Urinary bladder (tissue), 4 donors: Measurements from ENCODE around the gene MARCHF10. TPM values are rescaled to one million over a fixed set of nuclear protein-coding genes. Genes with fewer than 3 reads are reported as not detected.

Source experiments
- DNase-seq: peaks from one replicate; pipeline ENCODE4 v3.0.0-alpha.2; 2015; ENCODE audit errors: extremely low spot score
- H3K27ac ChIP-seq: one replicate; pipeline ENCODE4 v1.5.1; 2013; ENCODE audit warnings: low read depth, mild to moderate bottlenecking, moderate library complexity
- H3K36me3 ChIP-seq: one replicate; pipeline ENCODE4 v1.6.1; 2013; ENCODE audit warnings: mild to moderate bottlenecking, moderate library complexity; ENCODE audit not compliant: insufficient read depth
- H3K4me1 ChIP-seq: one replicate; pipeline ENCODE4 v1.6.1; 2013; ENCODE audit warnings: mild to moderate bottlenecking, moderate library complexity; ENCODE audit not compliant: insufficient read depth
- H3K4me3 ChIP-seq: one replicate; pipeline ENCODE4 v1.5.1; 2013; ENCODE audit warnings: low read depth, low read length
- WGBS: extraction: QIAGEN DNeasy Blood & Tissue Kit; methylation state at CpG from one replicate; pipeline ENCODE4 v1.1.7; 2013; 5-methylcytosine and 5-hydroxymethylcytosine counted together
- polyA plus RNA-seq: library from polyadenylated mRNA; stranded (reverse); fragments of 200-250 nt; gene quantifications from one replicate; pipeline ENCODE4 v1.2.3, GENCODE V29; 2013
- total RNA-seq: library from RNA; depleted of rRNA; stranded (reverse); fragments of >200 nt; gene quantifications from one replicate; pipeline ENCODE4 v1.2.3, GENCODE V29; 2014
- donor health status: healthy with polysubstance abuse.
- donor health status: healthy.

Gene MARCHF10
- total and polyA plus RNA-seq, 2 donors = 0.08 to 0.42 TPM

DNA sequence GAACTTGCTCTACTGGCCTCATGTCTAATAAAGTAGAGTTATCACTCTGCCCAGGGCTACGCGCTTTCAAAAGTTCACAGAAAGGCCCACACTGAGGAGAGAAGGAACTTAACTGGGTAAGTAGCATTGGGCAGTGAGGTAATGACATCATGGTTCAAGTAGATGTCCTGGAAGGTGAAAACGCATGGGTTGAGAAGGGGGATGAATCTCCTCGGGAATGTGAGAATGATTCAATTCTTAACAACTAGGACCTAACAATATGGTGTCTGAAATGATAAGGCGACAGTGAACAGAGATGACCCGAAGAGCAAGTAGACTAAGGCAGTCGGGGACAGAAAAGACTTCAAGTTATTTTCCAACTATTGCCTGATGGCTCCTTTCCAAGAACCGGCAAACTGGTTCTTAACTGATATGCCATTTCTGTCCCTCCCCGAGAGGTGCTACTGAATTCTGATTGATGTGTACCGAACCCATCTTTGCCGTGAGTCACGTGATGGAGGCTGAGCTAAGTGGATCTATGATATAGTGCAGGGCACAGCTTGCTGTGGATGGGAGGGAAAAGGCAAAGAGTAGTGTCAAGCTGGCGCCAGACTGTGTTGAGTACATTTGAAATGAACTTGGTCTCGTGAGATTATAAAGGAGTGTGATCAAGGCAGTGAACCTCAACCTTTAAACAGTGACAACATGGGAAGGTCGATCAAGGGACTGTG lies 44.1 kb downstream of the MARCHF10 start:
- no peak overlapping the region for H3K27ac ChIP-seq

DNA sequence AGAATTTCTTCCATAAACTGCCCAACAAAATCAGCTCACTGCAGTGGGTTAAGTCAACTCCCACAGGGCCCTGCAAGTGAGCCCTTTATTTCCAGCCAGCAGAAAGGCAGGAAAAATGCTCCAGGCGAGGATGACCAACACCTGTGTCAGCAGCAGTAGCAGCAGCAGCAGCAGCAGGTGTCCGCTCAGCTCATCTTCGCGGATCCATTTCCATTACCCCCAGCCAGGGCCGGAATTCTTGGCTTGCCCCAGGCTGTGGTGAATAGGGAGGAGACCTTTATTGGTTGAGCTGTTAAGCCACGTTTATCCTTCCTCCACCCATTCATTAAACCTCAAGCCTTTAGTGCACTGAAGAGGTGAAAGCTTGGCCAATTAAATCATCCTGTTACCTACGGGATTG lies 46.2 kb downstream of the MARCHF10 start:
- 73% methylated on average over 7 of the region's 7 CpGs for WGBS
- no peaks in the 10 kb centered on the region for H3K36me3 ChIP-seq
- no peak overlapping the region for H3K27ac ChIP-seq
- no peak for DNase-seq
- no peak overlapping the region for H3K4me3 ChIP-seq
- H3K4me1 ChIP-seq = no peaks in the 10 kb centered on the region

More for the DNA sequence above, 44.1 kb downstream of the MARCHF10 start:
- H3K36me3 ChIP-seq = no peaks in the 10 kb centered on the region
- WGBS = 91% methylated on average over 15 of the region's 15 CpGs
- no peaks in the 10 kb centered on the region for H3K4me1 ChIP-seq
- H3K4me3 ChIP-seq = no peak overlapping the region
- no peak for DNase-seq

DNA sequence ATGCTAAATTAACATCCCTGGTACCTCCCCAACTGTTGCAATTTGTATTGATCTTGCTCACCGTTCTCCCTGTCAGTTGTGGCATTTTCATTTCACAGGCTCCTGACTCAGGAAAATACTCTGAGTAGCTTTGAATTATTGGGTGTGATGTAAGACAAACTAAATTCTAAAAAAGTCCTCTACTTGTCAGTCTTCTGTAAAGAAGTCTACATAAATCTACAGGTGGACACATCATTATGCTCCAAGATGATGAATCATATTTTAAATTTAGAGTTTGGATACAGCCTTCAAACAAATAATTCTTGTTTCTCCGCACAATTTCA lies 47.2 kb downstream of the MARCHF10 start:
- no peak for DNase-seq
- H3K4me3 ChIP-seq = no peak overlapping the region
- WGBS = 66% methylated on average over 2 of the region's 2 CpGs
- no peak overlapping the region for H3K27ac ChIP-seq
- H3K36me3 ChIP-seq = no peaks in the 10 kb centered on the region
- H3K4me1 ChIP-seq = no peaks in the 10 kb centered on the region

DNA sequence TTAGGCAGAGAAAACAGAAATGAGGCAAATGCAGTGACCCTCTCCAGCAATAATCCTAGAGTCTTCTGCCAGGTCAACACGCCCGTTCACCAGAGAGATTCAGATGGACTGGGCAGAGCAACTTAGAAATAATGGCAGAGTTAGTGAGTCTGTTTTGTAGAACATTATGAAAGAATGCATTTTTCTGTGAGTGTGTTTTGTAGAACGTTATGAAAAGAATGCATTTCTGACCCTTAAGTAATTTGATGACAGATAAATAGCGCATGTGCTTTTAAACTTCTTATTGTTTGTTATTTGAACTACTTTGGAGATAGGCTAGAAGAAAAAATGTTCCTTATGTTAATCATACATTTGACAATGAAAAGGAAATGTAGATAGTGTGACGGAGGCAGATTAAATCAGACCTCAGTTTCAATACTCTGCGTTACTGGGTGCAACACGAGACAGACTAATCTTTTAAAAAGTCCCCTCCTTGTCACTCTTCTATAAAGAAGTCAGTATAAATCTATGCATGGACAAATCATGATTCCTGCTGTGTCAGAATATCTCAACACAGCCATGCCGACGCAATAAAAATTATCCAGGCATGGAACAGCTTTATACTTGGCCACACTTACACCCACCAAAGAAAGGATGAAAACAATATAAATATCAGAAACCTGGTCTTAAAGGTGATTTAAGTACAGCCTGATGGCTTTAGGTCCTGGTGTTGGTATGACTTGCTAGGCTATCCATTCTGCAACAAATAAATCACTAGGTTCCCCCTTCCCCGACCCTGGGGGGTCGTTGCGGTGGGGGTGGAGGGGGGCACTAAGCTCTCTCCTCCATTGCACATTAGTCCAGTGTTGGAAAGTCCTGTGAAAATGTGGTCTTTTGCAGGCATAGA lies 47.8 kb downstream of the MARCHF10 start:
- no peak overlapping the region for H3K27ac ChIP-seq
- H3K4me3 ChIP-seq = no peak overlapping the region
- DNase-seq = no peak
- H3K36me3 ChIP-seq = no peaks in the 10 kb centered on the region
- 32% methylated on average over 12 of the region's 12 CpGs for WGBS
- no peaks in the 10 kb centered on the region for H3K4me1 ChIP-seq

DNA sequence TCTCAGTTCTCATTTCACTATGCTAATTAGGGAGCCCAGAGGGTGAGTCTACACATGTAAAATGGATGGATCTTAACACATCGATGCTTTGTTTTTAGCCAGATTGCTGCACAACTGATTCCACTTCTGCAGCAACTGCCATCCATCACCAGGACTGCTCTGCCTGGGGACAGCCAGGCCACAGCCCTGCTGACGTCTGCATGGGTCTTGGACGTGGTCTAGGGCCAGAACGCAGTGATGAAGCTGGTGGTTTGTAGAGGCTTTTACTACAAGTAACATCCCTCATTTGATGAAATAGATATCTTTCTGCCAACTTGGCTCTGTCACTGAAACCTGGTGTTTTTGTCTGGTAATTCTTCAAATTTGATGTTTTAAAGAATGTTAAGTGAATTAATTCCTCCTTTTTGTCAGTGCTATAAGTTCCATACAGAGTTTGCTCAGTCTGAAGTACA lies 50.6 kb downstream of the MARCHF10 start:
- no peaks in the 10 kb centered on the region for H3K36me3 ChIP-seq
- no peak overlapping the region for H3K4me3 ChIP-seq
- DNase-seq = no peak
- WGBS = 76% methylated on average over 4 of the region's 4 CpGs
- no peak overlapping the region for H3K27ac ChIP-seq
- no peaks in the 10 kb centered on the region for H3K4me1 ChIP-seq

DNA sequence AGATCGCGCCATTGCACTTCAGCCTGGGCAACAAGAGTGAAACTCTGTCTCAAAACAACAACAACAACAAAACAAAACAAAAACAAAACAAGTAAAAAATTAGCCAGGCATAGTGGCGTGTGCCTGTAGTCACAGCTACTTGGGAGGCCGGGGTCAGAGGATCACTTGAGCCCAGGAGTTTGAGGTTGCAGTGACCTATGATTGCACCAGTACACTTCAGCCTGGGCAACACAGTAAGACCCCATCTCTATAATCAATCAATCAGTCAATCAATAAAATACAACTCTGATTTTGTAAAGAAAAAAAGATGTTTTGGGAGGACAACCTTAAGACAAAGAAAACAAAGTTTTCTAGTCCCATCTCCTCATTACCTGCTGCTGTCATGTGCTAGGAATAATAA lies 51.9 kb downstream of the MARCHF10 start:
- 100% methylated on average over 4 of the region's 4 CpGs for WGBS
- no peak for DNase-seq
- H3K36me3 ChIP-seq = no peaks in the 10 kb centered on the region
- no peak overlapping the region for H3K27ac ChIP-seq
- no peaks in the 10 kb centered on the region for H3K4me1 ChIP-seq
- no peak overlapping the region for H3K4me3 ChIP-seq

DNA sequence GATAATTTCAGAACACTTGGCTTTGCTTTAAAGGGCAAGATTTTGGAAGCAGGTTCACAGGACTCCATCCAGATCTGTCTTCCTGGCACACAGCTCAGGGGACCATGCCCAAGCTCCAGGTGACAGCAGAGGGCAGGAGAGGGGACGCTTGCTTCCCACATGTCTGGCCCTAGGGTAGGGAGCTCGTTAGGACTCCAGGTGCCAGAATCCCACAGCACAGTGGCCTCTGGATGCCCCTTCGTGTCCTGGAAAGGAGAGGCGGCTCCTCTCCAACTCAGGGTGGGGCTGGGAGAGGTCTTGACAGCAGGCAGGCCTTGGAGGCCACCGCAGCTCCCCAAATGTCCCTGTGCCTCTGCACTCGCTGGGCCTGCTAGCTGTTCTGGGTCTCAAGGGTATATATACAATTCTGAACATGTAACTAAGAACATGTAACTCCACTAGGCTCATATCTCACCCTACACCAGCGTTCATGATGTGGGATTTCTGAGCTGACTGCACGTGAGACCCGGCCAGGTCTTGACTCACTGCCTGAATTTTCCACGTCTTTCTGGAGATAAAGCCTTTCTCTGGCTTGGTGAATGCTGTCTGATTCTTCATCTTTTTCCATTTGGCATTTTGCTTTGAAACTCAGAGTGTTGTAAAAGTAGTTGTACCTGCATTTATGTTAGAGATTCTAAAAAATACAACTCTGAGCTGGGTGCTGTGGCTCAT lies 52.8 kb downstream of the MARCHF10 start:
- H3K36me3 ChIP-seq = no peaks in the 10 kb centered on the region
- no peak for DNase-seq
- H3K27ac ChIP-seq = no peak overlapping the region
- 48% methylated on average over 10 of the region's 10 CpGs for WGBS
- no peaks in the 10 kb centered on the region for H3K4me1 ChIP-seq
- H3K4me3 ChIP-seq = no peak overlapping the region

DNA sequence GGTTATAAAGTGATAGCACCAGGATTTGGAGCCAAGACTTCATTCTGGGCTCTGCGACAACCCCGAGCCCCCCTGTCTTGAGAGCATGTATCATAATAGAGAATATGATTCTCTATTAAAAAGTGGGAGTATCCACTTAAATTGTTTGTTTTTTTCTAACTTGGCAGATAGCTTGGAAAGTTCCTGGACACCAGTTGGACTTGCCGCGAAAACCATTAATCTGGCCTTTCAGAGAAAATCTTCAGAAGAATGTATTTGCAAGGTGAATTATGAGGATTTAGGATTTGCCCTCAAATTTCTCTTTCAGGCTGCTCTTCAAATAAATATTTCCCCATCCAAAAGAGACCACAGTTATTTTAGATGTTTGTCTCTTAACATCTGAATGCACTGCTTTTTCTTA lies 53.5 kb downstream of the MARCHF10 start:
- no peak for DNase-seq
- Histone ChIP-seq H3K4me3 (no peak overlapping the region), H3K27ac (no peak overlapping the region), H3K36me3 (no peaks in the 10 kb centered on the region), H3K4me1 (no peaks in the 10 kb centered on the region)
- 49% methylated on average over 4 of the region's 4 CpGs for WGBS

DNA sequence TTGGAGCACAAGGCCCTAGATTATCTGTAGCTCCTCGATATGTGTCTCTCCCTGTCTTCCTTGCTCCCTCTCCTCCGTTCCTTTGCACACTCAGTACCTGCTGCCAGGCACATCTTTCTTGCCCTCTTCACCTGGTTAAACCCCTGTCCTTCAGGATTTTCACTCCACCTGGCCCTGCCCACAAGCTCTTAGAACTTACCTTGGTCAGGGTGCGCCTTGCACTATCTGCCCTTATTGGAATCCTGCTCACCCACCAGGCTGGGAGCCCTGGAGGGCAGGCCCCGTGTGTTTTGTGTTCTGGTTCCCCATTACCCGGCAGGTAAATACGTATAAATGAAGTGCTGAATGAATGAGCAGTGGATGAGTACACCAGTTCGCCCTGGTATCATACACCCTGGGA lies 54.6 kb downstream of the MARCHF10 start:
- H3K4me3 ChIP-seq = no peak overlapping the region
- DNase-seq = no peak
- H3K27ac ChIP-seq = no peak overlapping the region
- no peaks in the 10 kb centered on the region for H3K36me3 ChIP-seq
- H3K4me1 ChIP-seq = no peaks in the 10 kb centered on the region
- 97% methylated on average over 7 of the region's 7 CpGs for WGBS

DNA sequence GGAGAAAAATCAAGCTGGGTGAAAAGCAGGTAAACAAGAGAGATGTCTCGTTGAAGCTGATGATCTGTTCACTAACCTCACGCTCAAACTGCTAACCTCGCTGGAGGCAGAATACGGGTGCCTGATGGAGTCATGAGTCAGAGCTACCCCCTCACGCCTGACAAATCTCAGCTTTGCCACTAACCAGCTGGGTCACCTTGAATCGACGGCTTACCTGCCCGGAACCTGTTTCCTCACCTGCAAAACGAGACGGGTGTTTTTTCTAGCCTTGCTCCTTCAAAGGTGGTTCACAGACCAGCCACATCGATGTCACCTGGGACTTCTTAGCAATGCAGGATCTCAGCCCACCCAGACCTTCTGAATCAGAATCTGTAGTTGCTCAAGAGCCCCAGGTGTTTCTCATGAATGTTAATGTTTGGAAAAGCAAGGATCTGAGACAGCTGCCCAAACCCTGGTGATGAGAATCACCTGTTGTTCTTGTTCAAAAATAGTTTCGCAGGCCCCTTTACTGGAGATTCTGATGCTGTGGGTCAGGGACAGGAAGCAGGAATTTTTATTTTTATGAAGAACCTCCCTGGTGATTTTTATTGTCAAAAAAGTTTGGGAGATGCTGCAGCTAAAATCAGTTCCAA lies 56.9 kb downstream of the MARCHF10 start:
- 68% methylated on average over 12 of the region's 12 CpGs for WGBS
- no peak overlapping the region for H3K4me3 ChIP-seq
- H3K27ac ChIP-seq = no peak overlapping the region
- H3K4me1 ChIP-seq = no peaks in the 10 kb centered on the region
- no peaks in the 10 kb centered on the region for H3K36me3 ChIP-seq
- DNase-seq = no peak

DNA sequence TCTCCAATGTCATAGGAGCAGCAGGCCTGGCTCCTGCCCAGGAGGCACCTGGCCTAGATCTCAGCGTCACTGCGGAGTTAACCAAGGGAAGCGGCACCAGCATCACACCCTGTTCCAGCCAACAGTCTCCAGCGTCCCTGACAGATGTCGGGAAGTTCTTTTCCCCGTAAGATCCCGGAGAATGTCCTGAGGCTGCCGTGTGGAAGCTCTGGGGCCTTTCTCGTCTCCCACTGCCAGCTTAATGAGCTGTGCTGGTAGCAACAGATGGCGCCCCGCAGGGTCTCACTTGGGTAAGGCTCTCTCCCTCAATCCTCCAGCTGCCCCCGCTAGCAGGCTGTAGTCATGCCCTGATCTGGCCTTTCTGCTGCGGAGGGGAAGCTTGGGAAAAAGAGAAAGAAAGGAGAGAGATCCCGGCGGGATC lies 57.5 kb downstream of the MARCHF10 start:
- 65% methylated on average over 15 of the region's 15 CpGs for WGBS
- no peaks in the 10 kb centered on the region for H3K4me1 ChIP-seq
- no peak overlapping the region for H3K4me3 ChIP-seq
- H3K36me3 ChIP-seq = no peaks in the 10 kb centered on the region
- no peak overlapping the region for H3K27ac ChIP-seq
- DNase-seq = no peak

DNA sequence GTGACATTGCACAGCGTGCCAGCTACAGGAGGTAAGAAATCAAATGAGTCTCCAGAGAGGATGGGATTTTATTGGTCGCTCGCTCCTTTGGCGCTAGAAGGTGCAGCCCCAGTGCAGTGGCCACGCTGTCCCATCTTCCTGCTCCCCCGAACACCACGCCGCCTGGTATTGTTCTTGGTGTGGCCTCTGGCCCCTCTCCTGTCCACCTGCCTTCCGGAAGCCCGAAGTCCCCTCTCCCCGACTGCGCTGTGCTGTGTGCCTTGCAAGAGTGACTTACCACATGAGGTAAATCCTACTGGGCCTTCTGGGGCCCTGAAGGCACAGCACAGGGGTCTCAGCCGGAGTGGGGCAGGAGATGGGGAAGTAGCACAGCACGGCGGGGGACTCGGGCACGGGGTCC lies 58.2 kb downstream of the MARCHF10 start:
- Histone ChIP-seq H3K27ac (no peak overlapping the region), H3K4me1 (no peaks in the 10 kb centered on the region), H3K36me3 (no peaks in the 10 kb centered on the region), H3K4me3 (no peak overlapping the region)
- WGBS = 92% methylated on average over 17 of the region's 17 CpGs
- no peak for DNase-seq

DNA sequence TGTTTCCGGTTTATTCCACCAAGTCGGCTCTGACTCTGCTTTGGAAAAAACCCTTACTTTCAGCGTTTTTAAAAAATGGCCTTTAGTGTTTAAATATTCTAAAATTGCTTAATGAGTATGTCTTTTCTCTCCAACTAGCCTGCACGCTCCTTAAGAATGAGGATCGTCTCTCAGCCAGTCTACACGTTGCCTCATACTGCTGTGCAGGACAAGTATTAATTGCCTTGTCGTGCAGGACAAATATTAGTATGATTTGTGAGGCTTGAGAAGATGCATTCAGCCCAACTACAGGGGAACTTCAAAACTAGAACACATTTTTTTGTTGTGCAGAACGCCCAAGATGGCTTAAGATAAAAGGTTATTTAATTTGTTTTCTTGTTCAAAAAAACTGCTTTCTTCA lies 61.2 kb downstream of the MARCHF10 start:
- WGBS = 78% methylated on average over 8 of the region's 8 CpGs
- DNase-seq = no peak
- H3K4me3 ChIP-seq = no peak overlapping the region
- H3K27ac ChIP-seq = no peak overlapping the region
- H3K4me1 ChIP-seq = no peaks in the 10 kb centered on the region
- H3K36me3 ChIP-seq = no peaks in the 10 kb centered on the region
